HG03342 (cell line): Measurements from ENCODE around the gene LST1.
"Not testable (repeated sequence)": the region's sequence is repeated elsewhere in the genome, so short reads cannot be mapped to it uniquely, and the experiment has no call there.

Experiments
- ATAC-seq: cut with Tn5 transposase; IDR thresholded peaks from one replicate; pipeline ENCODE4 v1.9.1; 2021; ENCODE audit warnings: mild to moderate bottlenecking, moderate library complexity; ENCODE audit not compliant: unreplicated experiment

LST1 gene

GRCh38 chr6:31580438-31580740 is 5.7 kb upstream of the LST1 start:
- ATAC-seq, result no peak

GRCh38 chr6:31580807-31581433 is 5.2 kb upstream of the LST1 start:
- peak; percentile 56 for ATAC-seq

- ATAC-seq, result no peak
Measured at GRCh38 chr6:31581434-31582229, 4.4 kb upstream of the LST1 start.

GRCh38 chr6:31582230-31582643 is 3.8 kb upstream of the LST1 start, which contains the start of gene LTB:
LTB (minus strand) TSS chr6:31582424; CDS start chr6:31582417, 7 bp downstream.
- no peak for ATAC-seq

GRCh38 chr6:31585491-31585890 is 586 bp upstream of the LST1 start:
- no peak for ATAC-seq

- ATAC-seq, result no peak
Measured at GRCh38 chr6:31586599-31587281, 663 bp downstream of the LST1 start.

- no peak for ATAC-seq
Measured at GRCh38 chr6:31587791-31588777, 2.0 kb downstream of the LST1 start.

- no peak for ATAC-seq
Measured at GRCh38 chr6:31588871-31589650, 3.0 kb downstream of the LST1 start.

- ATAC-seq, result not testable (repeated sequence)
Measured at GRCh38 chr6:31590691-31591090, 4.6 kb downstream of the LST1 start.

GRCh38 chr6:31592396-31592771 is 6.3 kb downstream of the LST1 start:
- ATAC-seq, result no peak

- ATAC-seq, result no peak
Measured at GRCh38 chr6:31597006-31597405, 10.9 kb downstream of the LST1 start.

GRCh38 chr6:31607317-31607716 is 21.2 kb downstream of the LST1 start:
- ATAC-seq, result no peak

GRCh38 chr6:31609519-31610406 is 23.7 kb downstream of the LST1 start:
- ATAC-seq, result no peak

- ATAC-seq, result no peak
Measured at GRCh38 chr6:31610968-31611367, 24.9 kb downstream of the LST1 start.

- no peak for ATAC-seq
Measured at GRCh38 chr6:31614075-31614619, 28.1 kb downstream of the LST1 start.

GRCh38 chr6:31614684-31615578 is 28.9 kb downstream of the LST1 start, which contains the start of gene AIF1:
AIF1 (plus strand) TSS chr6:31615234; CDS start chr6:31615330, 96 bp downstream.
- ATAC-seq, result no peak

- ATAC-seq, result no peak
Measured at GRCh38 chr6:31615748-31616147, 29.7 kb downstream of the LST1 start.

GRCh38 chr6:31617010-31617409 is 30.9 kb downstream of the LST1 start:
- no peak for ATAC-seq
